ENCODE measurements around the gene SELENOV. TPM values are rescaled to one million over a fixed set of nuclear protein-coding genes. Genes with fewer than 3 reads are reported as not detected.

Gene SELENOV
- total and polyA plus RNA-seq, 9 of the 15 experiments (the other 6 are each of a cell fraction or from before 2014, with no cell fraction given) = 0.04 to 0.09 (median 0.06) TPM; not detected in 4

DNA sequence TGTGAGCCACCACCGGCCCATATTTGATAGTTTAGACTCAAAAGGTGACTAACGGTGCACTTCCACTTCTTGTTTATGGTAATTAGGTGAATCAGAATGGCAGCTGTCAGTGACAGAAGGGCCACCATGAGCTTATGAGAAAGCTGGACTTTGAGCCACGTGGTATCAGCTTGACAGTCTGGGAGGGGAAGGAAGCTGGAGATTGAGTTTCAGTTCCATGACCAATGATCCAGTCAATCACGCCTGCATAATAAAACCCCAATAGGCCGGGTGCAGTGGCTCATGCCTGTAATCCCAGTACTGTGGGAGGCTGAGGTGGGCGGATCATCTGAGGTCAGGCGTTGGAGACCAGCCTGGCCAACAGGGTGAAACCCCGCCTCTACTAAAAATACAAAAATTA, 9.6 kb downstream of the SELENOV start:
- Histone ChIP-seq H4K20me1 (replicated peaks; ENCODE audit: control insufficient read depth, insufficient read depth, low read length) (no peaks in the 10 kb centered on the region), H3K79me2 (ENCODE audit: control insufficient read depth, insufficient read depth, low read length) (no peaks in the 10 kb centered on the region), H3K4me3 (no peak overlapping the region), H3K9ac (ENCODE audit: insufficient read depth in 1 of 2, low read depth in 2 of 2, low read length in 2 of 2) (no peak overlapping the region), H3K36me3 (ENCODE audit: control insufficient read depth, insufficient read depth, low read length) (no peaks in the 10 kb centered on the region), H3K9me1 (ENCODE audit: control insufficient read depth, insufficient read depth, low read length) (no peaks in the 10 kb centered on the region), H3K9me3 (replicated peaks; ENCODE audit: control insufficient read depth, insufficient read depth, low read depth, low read length) (no peaks in the 10 kb centered on the region), H3K27me3 (ENCODE audit: control insufficient read depth in 2 of 2, insufficient read depth in 2 of 2, low read length in 2 of 2) (no peaks in the 10 kb centered on the region), H3K4me2 (ENCODE audit: insufficient read depth, low read length) (no peak overlapping the region), H2AFZ (ENCODE audit: low read depth, low read length) (no peak overlapping the region), H3K4me1 (replicated peaks in 1 of 2; ENCODE audit: control insufficient read depth in 2 of 2, insufficient read depth in 2 of 2, low read length in 2 of 2) (peaks cover 5 to 8% of the 10 kb centered on the region in 2 experiments; a peak in 3 of 5 replicates), H3K27ac (ENCODE audit: extremely low read depth, low read depth, low read length) (no peak overlapping the region)
- no peak for ATAC-seq
- CTCF ChIA-PET (ENCODE audit: low intra/inter-chr PET ratio) = no interaction called here
- TF ChIP-seq ARID1B (IDR thresholded peaks at IDR 0.05) = no peak
- no peak for TF ChIP-seq EGR1 (conservative IDR thresholded peaks at IDR 0.05)
- no peak for TF ChIP-seq TCF7L2 (IDR thresholded peaks at IDR 0.05; ENCODE audit: low read depth, low read length)
- no peak for TF ChIP-seq HNRNPL (IDR thresholded peaks at IDR 0.05; ENCODE audit: low read depth, low read length)
- no peak for TF ChIP-seq ZNF212 (CRISPR knock-in tag; IDR thresholded peaks at IDR 0.05)
- TF ChIP-seq, protein P1, sequence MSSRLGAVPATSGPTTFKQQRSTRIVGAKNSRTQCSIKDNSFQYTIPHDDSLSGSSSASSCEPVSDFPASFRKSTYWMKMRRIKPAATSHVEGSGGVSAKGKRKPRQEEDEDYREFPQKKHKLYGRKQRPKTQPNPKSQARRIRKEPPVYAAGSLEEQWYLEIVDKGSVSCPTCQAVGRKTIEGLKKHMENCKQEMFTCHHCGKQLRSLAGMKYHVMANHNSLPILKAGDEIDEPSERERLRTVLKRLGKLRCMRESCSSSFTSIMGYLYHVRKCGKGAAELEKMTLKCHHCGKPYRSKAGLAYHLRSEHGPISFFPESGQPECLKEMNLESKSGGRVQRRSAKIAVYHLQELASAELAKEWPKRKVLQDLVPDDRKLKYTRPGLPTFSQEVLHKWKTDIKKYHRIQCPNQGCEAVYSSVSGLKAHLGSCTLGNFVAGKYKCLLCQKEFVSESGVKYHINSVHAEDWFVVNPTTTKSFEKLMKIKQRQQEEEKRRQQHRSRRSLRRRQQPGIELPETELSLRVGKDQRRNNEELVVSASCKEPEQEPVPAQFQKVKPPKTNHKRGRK (tag; IDR thresholded peaks at IDR 0.05) = no peak
- TF ChIP-seq, protein P2, sequence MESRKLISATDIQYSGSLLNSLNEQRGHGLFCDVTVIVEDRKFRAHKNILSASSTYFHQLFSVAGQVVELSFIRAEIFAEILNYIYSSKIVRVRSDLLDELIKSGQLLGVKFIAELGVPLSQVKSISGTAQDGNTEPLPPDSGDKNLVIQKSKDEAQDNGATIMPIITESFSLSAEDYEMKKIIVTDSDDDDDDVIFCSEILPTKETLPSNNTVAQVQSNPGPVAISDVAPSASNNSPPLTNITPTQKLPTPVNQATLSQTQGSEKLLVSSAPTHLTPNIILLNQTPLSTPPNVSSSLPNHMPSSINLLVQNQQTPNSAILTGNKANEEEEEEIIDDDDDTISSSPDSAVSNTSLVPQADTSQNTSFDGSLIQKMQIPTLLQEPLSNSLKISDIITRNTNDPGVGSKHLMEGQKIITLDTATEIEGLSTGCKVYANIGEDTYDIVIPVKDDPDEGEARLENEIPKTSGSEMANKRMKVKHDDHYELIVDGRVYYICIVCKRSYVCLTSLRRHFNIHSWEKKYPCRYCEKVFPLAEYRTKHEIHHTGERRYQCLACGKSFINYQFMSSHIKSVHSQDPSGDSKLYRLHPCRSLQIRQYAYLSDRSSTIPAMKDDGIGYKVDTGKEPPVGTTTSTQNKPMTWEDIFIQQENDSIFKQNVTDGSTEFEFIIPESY (CRISPR knock-in tag; IDR thresholded peaks at IDR 0.05) = no peak
- no peak for TF ChIP-seq MYC (IDR thresholded peaks at IDR 0.05; ENCODE audit: low read depth, low read length)
- no peak for TF ChIP-seq MYC (CRISPR knock-in tag; IDR thresholded peaks at IDR 0.05; ENCODE audit: borderline replicate concordance, low read depth)
- TF ChIP-seq ZKSCAN1 (IDR thresholded peaks at IDR 0.05; ENCODE audit: low read depth, low read length) = no peak
- POLR2A ChIA-PET = no interaction called here
- WGBS (ENCODE audit: insufficient coverage, low coverage, missing lambda C conversion rate) = 72% methylated on average over 8 of the region's 8 CpGs
- no TSS peak for BruUV-seq (replicated peaks)
- in situ Hi-C loops (cut with MboI) = no loop called here
- no peak for DNase-seq (ENCODE audit: extremely low read depth in 1 of 4, low spot score in 3 of 4)
- FAIRE-seq = no peak
- intact Hi-C loops (cut with micrococcal nuclease) = no loop called here

Data from K562 (cell line).